GM10266 (cell line): Measurements from ENCODE around the gene SCYL3.

Experiments used
- DNase-seq: peaks from one replicate; pipeline ENCODE4 v3.0.0; 2012; ENCODE audit errors: extremely low spot score
- TF ChIP-seq, protein P1 (sequence below): IDR thresholded peaks from 2 replicates; pipeline ENCODE4 v1.5.1; 2012; ENCODE audit warnings: mild to moderate bottlenecking, low read depth; ENCODE audit not compliant: control insufficient read depth, insufficient read depth; ENCODE audit errors: missing control alignments

The SCYL3 gene

DNA sequence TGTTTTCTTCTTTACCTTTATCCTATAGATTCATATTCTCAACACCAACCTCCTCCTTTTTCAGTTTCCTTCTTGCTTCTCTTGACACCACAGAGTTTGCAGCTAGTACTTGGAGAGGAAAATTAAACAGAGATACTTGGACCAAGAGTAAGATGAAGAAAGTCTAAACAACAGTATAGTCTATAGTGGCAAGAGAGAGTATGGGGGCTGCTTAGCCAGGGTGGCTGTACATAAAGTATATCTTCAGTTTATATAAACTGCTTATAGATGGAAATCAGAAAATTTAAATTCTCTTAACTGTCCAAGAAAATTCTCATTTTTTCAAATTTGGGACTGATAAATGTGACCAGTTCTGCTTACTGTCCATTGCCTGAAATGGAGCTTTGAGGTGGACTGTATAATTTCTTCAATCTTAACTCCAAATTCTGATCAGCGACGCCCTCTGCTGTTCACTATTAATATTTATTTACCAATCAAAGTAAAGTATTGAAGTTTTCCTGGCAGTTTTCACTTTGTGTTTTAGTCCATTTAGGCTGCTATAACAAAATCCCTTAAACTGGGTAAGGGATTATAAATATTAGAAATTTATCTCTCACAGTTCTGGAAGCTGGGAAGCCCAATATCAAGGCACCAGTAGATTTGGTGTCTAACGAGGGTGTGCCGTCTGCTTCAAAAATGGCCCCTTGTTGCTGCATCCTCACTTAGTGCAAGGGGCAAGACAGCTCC, 84.2 kb downstream of the SCYL3 start:
- DNase-seq: peak; percentile 17
- TF ChIP-seq, protein P1, sequence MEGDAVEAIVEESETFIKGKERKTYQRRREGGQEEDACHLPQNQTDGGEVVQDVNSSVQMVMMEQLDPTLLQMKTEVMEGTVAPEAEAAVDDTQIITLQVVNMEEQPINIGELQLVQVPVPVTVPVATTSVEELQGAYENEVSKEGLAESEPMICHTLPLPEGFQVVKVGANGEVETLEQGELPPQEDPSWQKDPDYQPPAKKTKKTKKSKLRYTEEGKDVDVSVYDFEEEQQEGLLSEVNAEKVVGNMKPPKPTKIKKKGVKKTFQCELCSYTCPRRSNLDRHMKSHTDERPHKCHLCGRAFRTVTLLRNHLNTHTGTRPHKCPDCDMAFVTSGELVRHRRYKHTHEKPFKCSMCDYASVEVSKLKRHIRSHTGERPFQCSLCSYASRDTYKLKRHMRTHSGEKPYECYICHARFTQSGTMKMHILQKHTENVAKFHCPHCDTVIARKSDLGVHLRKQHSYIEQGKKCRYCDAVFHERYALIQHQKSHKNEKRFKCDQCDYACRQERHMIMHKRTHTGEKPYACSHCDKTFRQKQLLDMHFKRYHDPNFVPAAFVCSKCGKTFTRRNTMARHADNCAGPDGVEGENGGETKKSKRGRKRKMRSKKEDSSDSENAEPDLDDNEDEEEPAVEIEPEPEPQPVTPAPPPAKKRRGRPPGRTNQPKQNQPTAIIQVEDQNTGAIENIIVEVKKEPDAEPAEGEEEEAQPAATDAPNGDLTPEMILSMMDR: peak; percentile 57

DNA sequence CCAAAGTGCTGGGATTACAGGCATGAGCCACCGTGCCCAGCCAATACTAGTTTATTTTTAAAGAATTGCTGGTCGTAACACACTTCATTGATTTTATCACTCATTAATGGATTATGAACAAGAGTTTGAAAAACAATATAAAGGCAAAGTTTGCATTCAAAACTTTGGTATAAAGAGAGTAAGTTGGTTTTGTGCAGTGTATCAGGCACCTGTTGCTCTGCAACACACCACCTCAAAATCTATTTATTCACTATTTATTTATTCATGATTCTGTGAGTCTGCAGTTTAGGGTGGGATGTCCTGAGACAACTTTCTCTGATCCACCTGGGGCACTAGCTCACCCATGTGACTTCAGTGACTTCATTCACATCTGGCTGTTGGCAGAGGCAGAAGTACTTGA, 88.8 kb downstream of the SCYL3 start:
- DNase-seq: no peak
- TF ChIP-seq, protein P1: no peak

DNA sequence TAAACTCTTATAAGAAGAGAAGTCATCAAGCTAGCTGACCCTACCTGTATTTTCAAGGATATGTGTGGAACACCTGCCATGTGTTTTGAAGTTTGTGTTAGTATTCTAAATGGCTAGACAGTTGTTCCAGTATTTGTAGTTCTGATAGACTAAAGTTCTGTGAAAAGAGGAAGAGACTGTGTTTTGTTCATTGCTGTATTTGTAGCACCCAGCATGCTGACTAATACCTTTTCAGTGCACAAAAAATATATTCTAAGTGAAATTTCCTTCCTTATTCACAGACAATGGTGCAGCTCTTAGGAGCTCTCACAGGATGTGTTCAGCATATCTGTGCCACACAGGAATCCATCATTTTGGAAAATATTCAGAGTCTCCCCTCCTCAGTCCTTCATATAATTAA, 90.8 kb downstream of the SCYL3 start:
- TF ChIP-seq, protein P1: no peak
- no peak for DNase-seq
